ENCODE data around the gene ARL5A.

Gene ARL5A

GRCh38 chr2:151849413-151850010 lies 21.3 kb upstream of the ARL5A start:
- H3F3A ChIP-seq (ENCODE audit: insufficient read depth, low read length), result no peaks in the 10 kb centered on the region
- H3K4me2 ChIP-seq (ENCODE audit: low read depth, low read length), result no peak overlapping the region
- no peaks in the 10 kb centered on the region for H3K27me3 ChIP-seq (replicated peaks; ENCODE audit: insufficient read depth, low read length)
- no peaks in the 10 kb centered on the region for H4K20me1 ChIP-seq (ENCODE audit: insufficient read depth, low read length)
- H3K79me2 ChIP-seq (ENCODE audit: low read length), result no peaks in the 10 kb centered on the region
- peaks cover 9% of the 10 kb centered on the region for H3K4me1 ChIP-seq (ENCODE audit: low read length)
- no peaks in the 10 kb centered on the region for H3K9me3 ChIP-seq (replicated peaks; ENCODE audit: insufficient read depth, low read length)
- no peak overlapping the region for H3K4me3 ChIP-seq (ENCODE audit: low read length)
- TF ChIP-seq EZH2 (optimal IDR thresholded peaks at IDR 0.05; ENCODE audit: low read depth, low read length) (no peak), EZH2phosphoT487 (IDR thresholded peaks at IDR 0.05; ENCODE audit: low read length) (no peak)
- TF ChIP-seq, protein P1, sequence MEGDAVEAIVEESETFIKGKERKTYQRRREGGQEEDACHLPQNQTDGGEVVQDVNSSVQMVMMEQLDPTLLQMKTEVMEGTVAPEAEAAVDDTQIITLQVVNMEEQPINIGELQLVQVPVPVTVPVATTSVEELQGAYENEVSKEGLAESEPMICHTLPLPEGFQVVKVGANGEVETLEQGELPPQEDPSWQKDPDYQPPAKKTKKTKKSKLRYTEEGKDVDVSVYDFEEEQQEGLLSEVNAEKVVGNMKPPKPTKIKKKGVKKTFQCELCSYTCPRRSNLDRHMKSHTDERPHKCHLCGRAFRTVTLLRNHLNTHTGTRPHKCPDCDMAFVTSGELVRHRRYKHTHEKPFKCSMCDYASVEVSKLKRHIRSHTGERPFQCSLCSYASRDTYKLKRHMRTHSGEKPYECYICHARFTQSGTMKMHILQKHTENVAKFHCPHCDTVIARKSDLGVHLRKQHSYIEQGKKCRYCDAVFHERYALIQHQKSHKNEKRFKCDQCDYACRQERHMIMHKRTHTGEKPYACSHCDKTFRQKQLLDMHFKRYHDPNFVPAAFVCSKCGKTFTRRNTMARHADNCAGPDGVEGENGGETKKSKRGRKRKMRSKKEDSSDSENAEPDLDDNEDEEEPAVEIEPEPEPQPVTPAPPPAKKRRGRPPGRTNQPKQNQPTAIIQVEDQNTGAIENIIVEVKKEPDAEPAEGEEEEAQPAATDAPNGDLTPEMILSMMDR (IDR thresholded peaks at IDR 0.05; ENCODE audit: low read length), result no peak
- H3K9me2 ChIP-seq (replicated peaks; ENCODE audit: insufficient read depth, low read length), result no peaks in the 10 kb centered on the region
- no peak overlapping the region for H3K9ac ChIP-seq (ENCODE audit: low read length)
- H3K36me3 ChIP-seq (replicated peaks; ENCODE audit: insufficient read depth, low read length), result no peaks in the 10 kb centered on the region
- no peak for DNase-seq
- no peak overlapping the region for H3K27ac ChIP-seq (ENCODE audit: low read length)
- H2AFZ ChIP-seq (ENCODE audit: low read length), result no peak overlapping the region

GRCh38 chr2:151845884-151846283 lies 17.7 kb upstream of the ARL5A start:
- Histone ChIP-seq H3K4me3 (ENCODE audit: low read length) (no peak overlapping the region), H4K20me1 (ENCODE audit: insufficient read depth, low read length) (no peaks in the 10 kb centered on the region), H3K36me3 (replicated peaks; ENCODE audit: insufficient read depth, low read length) (no peaks in the 10 kb centered on the region), H3K9me2 (replicated peaks; ENCODE audit: insufficient read depth, low read length) (no peaks in the 10 kb centered on the region), H3K4me2 (ENCODE audit: low read depth, low read length) (no peak overlapping the region), H3K27me3 (replicated peaks; ENCODE audit: insufficient read depth, low read length) (no peaks in the 10 kb centered on the region), H3K4me1 (ENCODE audit: low read length) (peaks cover 32% of the 10 kb centered on the region), H2AFZ (ENCODE audit: low read length) (no peak overlapping the region), H3K27ac (ENCODE audit: low read length) (no peak overlapping the region), H3F3A (ENCODE audit: insufficient read depth, low read length) (peaks cover 11% of the 10 kb centered on the region), H3K9ac (ENCODE audit: low read length) (no peak overlapping the region), H3K79me2 (ENCODE audit: low read length) (no peaks in the 10 kb centered on the region), H3K9me3 (replicated peaks; ENCODE audit: insufficient read depth, low read length) (no peaks in the 10 kb centered on the region)
- TF ChIP-seq, protein P1 (IDR thresholded peaks at IDR 0.05; ENCODE audit: low read length), result no peak
- no peak for TF ChIP-seq EZH2 (optimal IDR thresholded peaks at IDR 0.05; ENCODE audit: low read depth, low read length)
- no peak for TF ChIP-seq EZH2phosphoT487 (IDR thresholded peaks at IDR 0.05; ENCODE audit: low read length)
- no peak for DNase-seq

GRCh38 chr2:151845481-151845880 lies 17.3 kb upstream of the ARL5A start:
- Histone ChIP-seq H3K79me2 (ENCODE audit: low read length) (no peaks in the 10 kb centered on the region), H4K20me1 (ENCODE audit: insufficient read depth, low read length) (no peaks in the 10 kb centered on the region), H3K9ac (ENCODE audit: low read length) (no peak overlapping the region), H3K27me3 (replicated peaks; ENCODE audit: insufficient read depth, low read length) (no peaks in the 10 kb centered on the region), H3K4me1 (ENCODE audit: low read length) (peaks cover 35% of the 10 kb centered on the region), H3K27ac (ENCODE audit: low read length) (no peak overlapping the region), H3K4me2 (ENCODE audit: low read depth, low read length) (no peak overlapping the region), H3K4me3 (ENCODE audit: low read length) (no peak overlapping the region), H3F3A (ENCODE audit: insufficient read depth, low read length) (peaks cover 15% of the 10 kb centered on the region), H3K9me3 (replicated peaks; ENCODE audit: insufficient read depth, low read length) (no peaks in the 10 kb centered on the region), H2AFZ (ENCODE audit: low read length) (no peak overlapping the region), H3K9me2 (replicated peaks; ENCODE audit: insufficient read depth, low read length) (no peaks in the 10 kb centered on the region), H3K36me3 (replicated peaks; ENCODE audit: insufficient read depth, low read length) (no peaks in the 10 kb centered on the region)
- DNase-seq, result no peak
- TF ChIP-seq EZH2 (optimal IDR thresholded peaks at IDR 0.05; ENCODE audit: low read depth, low read length) (no peak), EZH2phosphoT487 (IDR thresholded peaks at IDR 0.05; ENCODE audit: low read length) (no peak)
- TF ChIP-seq, protein P1 (IDR thresholded peaks at IDR 0.05; ENCODE audit: low read length), result no peak
